BLaER1 treated with 17β-estradiol and CSF1 and Interleukin-3, amounts not matched to agents 10 nM and 100 nM (cell line): ENCODE results near the gene EPB41L4A.

Source experiments
- H3K27ac ChIP-seq, 11 experiments: shearing (Covaris generic); formaldehyde crosslinking; 2 replicates each; pipeline ENCODE4 v1.8.1; 2022
- H3K27me3 ChIP-seq, 11 experiments: shearing (Covaris generic); formaldehyde crosslinking; 2 replicates each; pipeline ENCODE4 v1.8.1; 2022
- H3K36me3 ChIP-seq, 11 experiments: shearing (Covaris generic); formaldehyde crosslinking; 2 replicates each; pipeline ENCODE4 v1.8.1; 2022
- H3K4me1 ChIP-seq, 10 experiments: shearing (Covaris generic); formaldehyde crosslinking; 2 replicates each; pipeline ENCODE4 v1.8.1; 2022
- H3K4me2 ChIP-seq, 11 experiments: shearing (Covaris generic); formaldehyde crosslinking; 2 replicates each; pipeline ENCODE4 v1.8.1; 2022
- H3K4me3 ChIP-seq, 10 experiments: shearing (Covaris generic); formaldehyde crosslinking; 2 replicates each; pipeline ENCODE4 v1.8.1; 2022
- H3K9ac ChIP-seq, 11 experiments: shearing (Covaris generic); formaldehyde crosslinking; 2 replicates each; pipeline ENCODE4 v1.8.1; 2022
- H3K9me3 ChIP-seq, 11 experiments: shearing (Covaris generic); formaldehyde crosslinking; replicated peaks in 1 of 11; 2 replicates each; pipeline ENCODE4 v1.8.1; 2022
- H4K20me1 ChIP-seq, 11 experiments: shearing (Covaris generic); formaldehyde crosslinking; 2 replicates each; pipeline ENCODE4 v1.8.1; 2022
- Cebpa-rat ChIP-seq, 11 experiments: shearing (Covaris generic); IDR thresholded peaks; 2 replicates each; pipeline ENCODE4 v1.8.1; 2022

The EPB41L4A gene

GRCh38 chr5:112386766-112387165 lies 32.3 kb downstream of the EPB41L4A start:
- H3K4me1 ChIP-seq = no peaks in the 10 kb centered on the region
- no peak overlapping the region for H3K4me3 ChIP-seq
- H4K20me1 ChIP-seq = no peaks in the 10 kb centered on the region
- H3K4me2 ChIP-seq = no peak overlapping the region
- no peak overlapping the region for H3K9ac ChIP-seq
- H3K27ac ChIP-seq = no peak overlapping the region
- no peaks in the 10 kb centered on the region for H3K27me3 ChIP-seq
- no peaks in the 10 kb centered on the region for H3K9me3 ChIP-seq
- no peaks in the 10 kb centered on the region for H3K36me3 ChIP-seq
- no peak for TF ChIP-seq Cebpa-rat (IDR thresholded peaks at IDR 0.05)

GRCh38 chr5:112385969-112386368 lies 33.1 kb downstream of the EPB41L4A start:
- Histone ChIP-seq H4K20me1 (no peaks in the 10 kb centered on the region), H3K27me3 (no peaks in the 10 kb centered on the region), H3K4me2 (no peak overlapping the region), H3K27ac (no peak overlapping the region), H3K36me3 (no peaks in the 10 kb centered on the region), H3K9ac (no peak overlapping the region), H3K4me3 (no peak overlapping the region), H3K4me1 (no peaks in the 10 kb centered on the region), H3K9me3 (no peaks in the 10 kb centered on the region)
- TF ChIP-seq Cebpa-rat (IDR thresholded peaks at IDR 0.05) = no peak

- H3K4me2 ChIP-seq = no peak overlapping the region
- no peak for TF ChIP-seq Cebpa-rat (IDR thresholded peaks at IDR 0.05)
- no peaks in the 10 kb centered on the region for H3K27me3 ChIP-seq
These were observed 33.5 kb downstream of the EPB41L4A start for GRCh38 chr5:112385566-112385965.

GRCh38 chr5:112384523-112384922 lies 34.6 kb downstream of the EPB41L4A start:
- no peak overlapping the region for H3K4me2 ChIP-seq
- no peaks in the 10 kb centered on the region for H3K27me3 ChIP-seq
- H3K4me1 ChIP-seq = no peaks in the 10 kb centered on the region
- no peaks in the 10 kb centered on the region for H4K20me1 ChIP-seq
- no peak overlapping the region for H3K9ac ChIP-seq
- no peaks in the 10 kb centered on the region for H3K36me3 ChIP-seq
- H3K4me3 ChIP-seq = no peak overlapping the region
- no peak overlapping the region for H3K27ac ChIP-seq
- TF ChIP-seq Cebpa-rat (IDR thresholded peaks at IDR 0.05) = no peak
- H3K9me3 ChIP-seq = no peaks in the 10 kb centered on the region

More at GRCh38 chr5:112385566-112385965, 33.5 kb downstream of the EPB41L4A start:
- H3K36me3 ChIP-seq = no peaks in the 10 kb centered on the region
- no peaks in the 10 kb centered on the region for H3K4me1 ChIP-seq
- no peaks in the 10 kb centered on the region for H3K9me3 ChIP-seq
- no peak overlapping the region for H3K27ac ChIP-seq
- no peak overlapping the region for H3K9ac ChIP-seq
- H4K20me1 ChIP-seq = no peaks in the 10 kb centered on the region
- H3K4me3 ChIP-seq = no peak overlapping the region

- no peak overlapping the region for H3K9ac ChIP-seq
- H3K4me1 ChIP-seq = no peaks in the 10 kb centered on the region
- no peaks in the 10 kb centered on the region for H3K36me3 ChIP-seq
- no peak overlapping the region for H3K4me3 ChIP-seq
- H3K27ac ChIP-seq = no peak overlapping the region
- no peaks in the 10 kb centered on the region for H3K27me3 ChIP-seq
- no peaks in the 10 kb centered on the region for H3K9me3 ChIP-seq
- H3K4me2 ChIP-seq = no peak overlapping the region
- no peak for TF ChIP-seq Cebpa-rat (IDR thresholded peaks at IDR 0.05)
- H4K20me1 ChIP-seq = no peaks in the 10 kb centered on the region
These were observed 36.2 kb downstream of the EPB41L4A start for GRCh38 chr5:112382886-112383285.

- no peaks in the 10 kb centered on the region for H3K9me3 ChIP-seq
- H3K27me3 ChIP-seq = no peaks in the 10 kb centered on the region
- H4K20me1 ChIP-seq = no peaks in the 10 kb centered on the region
- no peak for TF ChIP-seq Cebpa-rat (IDR thresholded peaks at IDR 0.05)
- H3K4me3 ChIP-seq = no peak overlapping the region
- no peak overlapping the region for H3K27ac ChIP-seq
- H3K4me1 ChIP-seq = no peaks in the 10 kb centered on the region
- H3K36me3 ChIP-seq = no peaks in the 10 kb centered on the region
- H3K9ac ChIP-seq = no peak overlapping the region
- no peak overlapping the region for H3K4me2 ChIP-seq
These were observed 37.6 kb downstream of the EPB41L4A start for GRCh38 chr5:112381521-112381920.

GRCh38 chr5:112379542-112380325 lies 39.3 kb downstream of the EPB41L4A start:
- no peak overlapping the region for H3K27ac ChIP-seq
- TF ChIP-seq Cebpa-rat (IDR thresholded peaks at IDR 0.05) = no peak
- H3K36me3 ChIP-seq = no peaks in the 10 kb centered on the region
- H3K27me3 ChIP-seq = no peaks in the 10 kb centered on the region
- H4K20me1 ChIP-seq = no peaks in the 10 kb centered on the region
- H3K9ac ChIP-seq = no peak overlapping the region
- H3K9me3 ChIP-seq = no peaks in the 10 kb centered on the region
- H3K4me2 ChIP-seq = no peak overlapping the region
- H3K4me1 ChIP-seq = no peaks in the 10 kb centered on the region
- no peak overlapping the region for H3K4me3 ChIP-seq

- no peak overlapping the region for H3K4me3 ChIP-seq
- no peak overlapping the region for H3K27ac ChIP-seq
- H3K27me3 ChIP-seq = no peaks in the 10 kb centered on the region
- TF ChIP-seq Cebpa-rat (IDR thresholded peaks at IDR 0.05) = no peak
- H4K20me1 ChIP-seq = no peaks in the 10 kb centered on the region
- H3K9ac ChIP-seq = no peak overlapping the region
- H3K4me2 ChIP-seq = no peak overlapping the region
- H3K4me1 ChIP-seq = no peaks in the 10 kb centered on the region
- H3K36me3 ChIP-seq = no peaks in the 10 kb centered on the region
- no peaks in the 10 kb centered on the region for H3K9me3 ChIP-seq
These were observed 44.3 kb downstream of the EPB41L4A start for GRCh38 chr5:112374818-112375217.

GRCh38 chr5:112374356-112374755 lies 44.7 kb downstream of the EPB41L4A start:
- no peaks in the 10 kb centered on the region for H3K27me3 ChIP-seq
- no peak for TF ChIP-seq Cebpa-rat (IDR thresholded peaks at IDR 0.05)
- H3K4me3 ChIP-seq = no peak overlapping the region
- H3K27ac ChIP-seq = no peak overlapping the region
- H3K4me2 ChIP-seq = no peak overlapping the region
- H3K36me3 ChIP-seq = no peaks in the 10 kb centered on the region
- H3K4me1 ChIP-seq = no peaks in the 10 kb centered on the region
- no peaks in the 10 kb centered on the region for H4K20me1 ChIP-seq
- H3K9ac ChIP-seq = no peak overlapping the region
- no peaks in the 10 kb centered on the region for H3K9me3 ChIP-seq

- no peak overlapping the region for H3K4me3 ChIP-seq
- no peak overlapping the region for H3K27ac ChIP-seq
- H3K4me2 ChIP-seq = no peak overlapping the region
- H3K4me1 ChIP-seq = no peaks in the 10 kb centered on the region
- H3K36me3 ChIP-seq = no peaks in the 10 kb centered on the region
- no peaks in the 10 kb centered on the region for H4K20me1 ChIP-seq
- no peak for TF ChIP-seq Cebpa-rat (IDR thresholded peaks at IDR 0.05)
- no peaks in the 10 kb centered on the region for H3K9me3 ChIP-seq
- H3K27me3 ChIP-seq = no peaks in the 10 kb centered on the region
- H3K9ac ChIP-seq = no peak overlapping the region
These were observed 45.2 kb downstream of the EPB41L4A start for GRCh38 chr5:112373885-112374284.
